HuH-7.5 (cell line): ENCODE measurements around the gene DDX25.
A peak's percentile ranks its signal among the peaks of the same experiment; 100 is the strongest.

Experiments
- DNase-seq: peaks from one replicate; pipeline ENCODE4 v3.0.0; 2011; ENCODE audit warnings: low spot score

DDX25 gene

GRCh38 chr11:125935618-125936199, 31.4 kb downstream of the DDX25 start:
- DNase-seq, result no peak

- no peak for DNase-seq
These were observed 34.1 kb downstream of the DDX25 start for GRCh38 chr11:125938418-125938817.

- no peak for DNase-seq
These were observed 34.8 kb downstream of the DDX25 start for GRCh38 chr11:125939081-125939521.

- DNase-seq, result no peak
These were observed 35.8 kb downstream of the DDX25 start for GRCh38 chr11:125940145-125940544.

- DNase-seq, result no peak
These were observed 36.9 kb downstream of the DDX25 start for GRCh38 chr11:125941267-125941618.

- peak; percentile 78 for DNase-seq
These were observed 37.6 kb downstream of the DDX25 start for GRCh38 chr11:125941619-125942611.

GRCh38 chr11:125942771-125943428, 38.6 kb downstream of the DDX25 start:
- no peak for DNase-seq

GRCh38 chr11:125943661-125944349, 39.5 kb downstream of the DDX25 start:
- DNase-seq, result no peak

GRCh38 chr11:125944350-125945010, 40.2 kb downstream of the DDX25 start:
- DNase-seq, result no peak

- DNase-seq, result no peak
These were observed 40.9 kb downstream of the DDX25 start for GRCh38 chr11:125945011-125945796.

- DNase-seq, result no peak
These were observed 41.7 kb downstream of the DDX25 start, which contains the start of gene VSIG10L2 for GRCh38 chr11:125945797-125946520. Gene VSIG10L2, plus strand, starts transcription at chr11:125946044. Its CDS starts 12 bp downstream, at chr11:125946056.

GRCh38 chr11:125946712-125947418, 42.6 kb downstream of the DDX25 start:
- no peak for DNase-seq

- no peak for DNase-seq
These were observed 43.3 kb downstream of the DDX25 start for GRCh38 chr11:125947419-125948277.

GRCh38 chr11:125948278-125949051, 44.2 kb downstream of the DDX25 start:
- no peak for DNase-seq

- DNase-seq, result no peak
These were observed 45.2 kb downstream of the DDX25 start for GRCh38 chr11:125949271-125950177.

- no peak for DNase-seq
These were observed 45.8 kb downstream of the DDX25 start for GRCh38 chr11:125950178-125950490.
